Omental fat pad (tissue), 4 donors: ENCODE measurements around the gene IQUB. TPM values are rescaled to one million over a fixed set of nuclear protein-coding genes. Genes with fewer than 3 reads are reported as not detected.

Source experiments
- ATAC-seq: fragments of 150-250 bp; one replicate; pipeline ENCODE4 v1.9.1; 2016; ENCODE audit warnings: mild to moderate bottlenecking, moderate library complexity; ENCODE audit not compliant: low FRiP score
- DNase-seq: peaks from one replicate; pipeline ENCODE4 v3.0.0-alpha.2; 2019; ENCODE audit warnings: low spot score
- total RNA-seq, 4 donors: library from RNA; depleted of rRNA; stranded (reverse); fragments of >200 nt; gene quantifications; one replicate each; pipeline ENCODE4 v1.1.0, GENCODE V29; 2016
- TF ChIP-seq, protein P1 (sequence below), 3 donors: fragments of 450-650 bp; IDR thresholded peaks; one replicate each; pipeline ENCODE4 v1.5.1; 2016 to 2017; ENCODE audit warnings: antibody characterized with exemption in 3 of 3, mild to moderate bottlenecking in 3 of 3, moderate library complexity in 2 of 3

Gene IQUB
- total RNA-seq, 4 donors from 2014 or later: 0.32 to 1.6 (median 1.4) TPM; not detected in 1

DNA sequence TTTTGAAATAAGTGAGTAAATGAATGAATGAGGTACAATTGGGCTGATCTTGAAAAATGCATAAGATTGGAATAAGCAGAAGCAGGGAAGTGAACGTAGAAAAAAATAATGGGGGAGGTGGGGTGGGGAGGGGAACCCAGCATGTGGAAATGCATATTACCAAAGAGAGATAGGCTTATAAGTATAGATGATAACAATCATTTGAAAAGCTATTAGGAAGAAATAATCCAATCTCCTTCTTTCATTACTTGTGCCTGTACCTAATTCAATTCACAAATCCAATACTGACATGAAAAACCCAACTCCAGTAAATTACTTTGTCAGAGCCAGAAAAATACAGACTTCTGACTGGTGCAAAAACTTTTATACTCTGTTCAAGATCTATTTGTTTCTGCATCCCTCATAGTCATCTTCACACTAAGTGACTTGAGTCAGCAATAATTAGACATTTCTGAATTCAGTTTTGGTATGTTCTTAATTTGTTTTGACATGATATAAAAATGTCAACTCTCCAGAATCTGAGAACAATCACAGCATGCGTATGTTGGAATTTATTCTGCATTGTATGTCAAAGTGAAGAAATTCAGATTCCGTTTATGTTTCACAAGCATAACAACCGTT is 99.2 kb downstream of the IQUB start:
- DNase-seq (no peak), ATAC-seq (no peak)
- TF ChIP-seq, protein P1, sequence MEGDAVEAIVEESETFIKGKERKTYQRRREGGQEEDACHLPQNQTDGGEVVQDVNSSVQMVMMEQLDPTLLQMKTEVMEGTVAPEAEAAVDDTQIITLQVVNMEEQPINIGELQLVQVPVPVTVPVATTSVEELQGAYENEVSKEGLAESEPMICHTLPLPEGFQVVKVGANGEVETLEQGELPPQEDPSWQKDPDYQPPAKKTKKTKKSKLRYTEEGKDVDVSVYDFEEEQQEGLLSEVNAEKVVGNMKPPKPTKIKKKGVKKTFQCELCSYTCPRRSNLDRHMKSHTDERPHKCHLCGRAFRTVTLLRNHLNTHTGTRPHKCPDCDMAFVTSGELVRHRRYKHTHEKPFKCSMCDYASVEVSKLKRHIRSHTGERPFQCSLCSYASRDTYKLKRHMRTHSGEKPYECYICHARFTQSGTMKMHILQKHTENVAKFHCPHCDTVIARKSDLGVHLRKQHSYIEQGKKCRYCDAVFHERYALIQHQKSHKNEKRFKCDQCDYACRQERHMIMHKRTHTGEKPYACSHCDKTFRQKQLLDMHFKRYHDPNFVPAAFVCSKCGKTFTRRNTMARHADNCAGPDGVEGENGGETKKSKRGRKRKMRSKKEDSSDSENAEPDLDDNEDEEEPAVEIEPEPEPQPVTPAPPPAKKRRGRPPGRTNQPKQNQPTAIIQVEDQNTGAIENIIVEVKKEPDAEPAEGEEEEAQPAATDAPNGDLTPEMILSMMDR (IDR thresholded peaks at IDR 0.05): no peak

DNA sequence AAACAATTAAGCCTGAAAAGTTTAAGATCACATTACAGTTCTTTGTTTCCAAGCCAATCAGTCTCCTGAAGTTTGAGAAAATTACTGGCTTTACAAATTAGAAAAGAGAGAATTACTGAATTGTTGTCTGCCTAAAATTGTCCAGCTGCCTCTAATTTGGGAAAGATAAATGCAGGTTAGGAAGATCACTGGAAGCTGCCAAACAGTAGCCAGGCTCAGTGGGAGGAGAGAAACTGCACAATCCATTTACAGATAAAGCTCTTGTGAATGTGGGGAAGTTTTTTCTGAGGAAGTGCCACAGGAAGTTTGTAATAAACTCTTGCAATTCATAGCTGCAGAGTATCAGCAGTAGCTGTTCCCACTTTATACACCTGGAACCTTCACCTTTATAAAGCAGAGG is 100.7 kb downstream of the IQUB start:
- DNase-seq: no peak
- ATAC-seq: no peak
- TF ChIP-seq, protein P1 (IDR thresholded peaks at IDR 0.05): no peak

DNA sequence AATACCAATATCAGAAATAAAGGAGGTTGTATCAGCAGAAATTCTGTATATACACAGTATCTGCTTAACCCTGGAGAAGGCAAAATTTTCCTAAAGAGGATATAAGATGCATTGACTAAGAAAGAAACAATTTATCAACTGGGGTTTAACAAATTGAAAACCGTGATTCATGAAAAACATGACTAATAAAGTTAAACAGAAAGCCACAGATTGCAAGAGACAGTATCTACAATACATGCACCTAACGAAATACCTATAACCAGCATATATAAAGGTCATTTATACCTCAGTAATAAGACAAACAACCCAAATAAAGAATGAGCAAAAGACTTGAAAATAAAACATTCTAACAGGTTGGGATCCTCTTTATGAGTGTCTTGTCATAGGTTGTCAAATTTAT is 101.8 kb downstream of the IQUB start:
- no peak for ATAC-seq
- DNase-seq: no peak
- TF ChIP-seq, protein P1 (IDR thresholded peaks at IDR 0.05): no peak

DNA sequence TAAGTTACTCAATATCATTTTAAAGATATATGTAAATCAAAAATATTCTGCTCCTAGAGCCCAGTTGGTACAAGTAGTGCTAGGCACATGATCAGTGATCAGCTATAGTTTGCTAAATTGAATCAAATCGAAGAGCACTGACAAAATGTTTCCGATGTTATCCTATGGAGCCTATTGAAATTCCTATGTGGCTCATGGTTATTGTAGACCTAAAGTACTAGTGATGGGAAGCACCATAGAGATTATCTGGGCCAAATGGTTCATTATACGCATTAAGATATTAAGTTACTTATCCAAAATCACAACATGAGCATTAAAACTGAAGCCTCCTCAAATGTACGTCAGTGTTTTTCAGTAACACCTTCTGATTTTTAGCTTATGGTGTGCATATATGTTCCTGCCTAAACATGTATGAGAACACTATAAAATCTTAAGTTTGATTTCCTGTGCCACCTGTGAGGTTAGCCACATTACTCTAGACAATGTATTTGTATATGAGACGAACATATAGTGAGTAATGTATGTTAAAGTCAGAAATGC is 103.2 kb downstream of the IQUB start:
- no peak for ATAC-seq
- DNase-seq: no peak
- TF ChIP-seq, protein P1 (IDR thresholded peaks at IDR 0.05): no peak

DNA sequence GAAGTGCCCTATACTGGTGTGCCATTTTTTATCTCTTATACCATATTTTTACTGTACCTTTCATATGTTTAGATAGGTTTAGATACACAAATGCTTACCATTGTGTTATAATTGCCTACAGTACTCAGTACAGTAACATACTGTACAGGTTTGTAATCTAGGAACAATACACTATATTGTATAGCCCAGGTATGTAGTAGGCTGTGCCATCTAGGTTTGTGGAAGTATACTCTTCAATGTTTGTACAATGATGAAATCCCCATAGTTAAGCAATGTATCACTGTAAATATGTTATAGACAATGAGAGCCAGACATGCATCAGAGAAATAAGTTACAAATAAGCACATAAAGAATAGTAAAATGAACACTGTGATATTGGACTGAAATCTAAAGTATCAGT is 109.1 kb downstream of the IQUB start:
- ATAC-seq (no peak), DNase-seq (no peak)
- TF ChIP-seq, protein P1 (IDR thresholded peaks at IDR 0.05): no peak

DNA sequence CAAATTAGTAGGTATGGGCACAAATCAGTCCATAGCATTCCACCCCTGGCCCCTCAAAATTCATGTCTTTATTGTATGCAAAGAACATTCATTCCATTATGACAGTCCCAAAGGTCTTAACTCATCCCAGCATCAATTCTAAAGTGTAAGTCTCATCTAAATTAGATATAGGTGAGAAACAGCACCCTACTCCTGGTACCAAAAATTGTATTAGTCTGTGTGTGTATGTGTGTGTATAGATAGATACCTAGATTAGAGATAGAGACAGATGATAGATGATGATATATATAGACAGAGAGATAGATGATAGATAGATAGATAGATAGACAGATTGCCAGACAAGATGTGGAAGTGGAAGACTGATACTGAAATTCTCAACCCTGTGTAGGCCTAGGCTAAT is 109.9 kb downstream of the IQUB start:
- TF ChIP-seq, protein P1 (IDR thresholded peaks at IDR 0.05): no peak
- DNase-seq: no peak
- ATAC-seq: no peak

DNA sequence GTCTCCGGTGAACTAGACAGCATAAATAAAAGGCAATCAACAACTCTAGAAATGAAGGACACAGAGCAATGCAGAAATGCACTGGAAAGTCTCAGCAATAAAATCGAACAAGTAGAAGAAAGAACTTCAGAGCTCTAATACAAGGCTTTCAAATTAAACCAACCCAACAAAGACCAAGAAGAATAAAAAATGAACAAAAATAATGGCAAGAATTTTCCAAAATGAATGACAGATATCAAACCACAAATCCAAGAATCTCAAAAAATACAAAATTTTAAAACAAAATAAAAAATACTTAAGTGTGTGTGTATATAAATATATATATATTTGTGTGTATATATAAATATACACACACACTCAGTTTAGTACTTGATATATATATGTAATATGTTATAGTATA is 110.8 kb downstream of the IQUB start:
- TF ChIP-seq, protein P1 (IDR thresholded peaks at IDR 0.05): no peak
- no peak for ATAC-seq
- DNase-seq: no peak
